Natural killer cell (primary cell): ENCODE measurements around the gene VMAC. TPM values are rescaled to one million over a fixed set of nuclear protein-coding genes. Genes with fewer than 3 reads are reported as not detected.

ENCODE experiments used
- ATAC-seq, 3 donors: fragments of 150-1000 bp in 2 of 3; fragments of 200-7000 bp in 1 of 3; cut with Tn5 transposase; 1 replicate in 1 of 3; 2 replicates in 2 of 3; pipeline ENCODE4 v1.10.0; 2021; ENCODE audit warnings: mild to moderate bottlenecking in 2 of 3, moderate library complexity in 2 of 3
- DNase-seq, 2 donors: peaks; one replicate each; pipeline versions ENCODE4 v3.0.0 to v3.0.0-alpha.2; 2013 to 2021; ENCODE audit warnings: mixed read lengths in 1 of 2
- H3K27ac ChIP-seq: one replicate; pipeline ENCODE4 v1.5.1; 2013; ENCODE audit warnings: mild to moderate bottlenecking, low read length
- H3K27me3 ChIP-seq: one replicate; pipeline ENCODE4 v1.6.1; 2013; ENCODE audit warnings: low read length; ENCODE audit not compliant: control insufficient read depth, insufficient read depth
- H3K36me3 ChIP-seq: one replicate; pipeline ENCODE4 v1.6.1; 2013; ENCODE audit warnings: low read length; ENCODE audit not compliant: control insufficient read depth, insufficient read depth
- H3K4me1 ChIP-seq: one replicate; pipeline ENCODE4 v1.6.1; 2013; ENCODE audit warnings: low read length; ENCODE audit not compliant: control insufficient read depth, insufficient read depth
- H3K4me3 ChIP-seq: one replicate; pipeline ENCODE4 v1.5.1; 2013; ENCODE audit warnings: low read length
- H3K9me3 ChIP-seq: one replicate; pipeline ENCODE4 v1.6.1; 2013; ENCODE audit warnings: low read length; ENCODE audit not compliant: control insufficient read depth, insufficient read depth
- H3K27ac Mint-ChIP-seq, 2 donors: one replicate each; pipeline ENCODE4 v1.8.0; 2022; ENCODE audit warnings: mild to moderate bottlenecking in 2 of 2, mixed read lengths in 2 of 2, moderate library complexity in 1 of 2
- H3K27me3 Mint-ChIP-seq, 2 donors: one replicate each; pipeline ENCODE4 v1.8.0; 2022; ENCODE audit warnings: low read depth in 2 of 2, mixed read lengths in 2 of 2
- H3K36me3 Mint-ChIP-seq: one replicate; pipeline ENCODE4 v1.8.0; 2022; ENCODE audit warnings: mixed read lengths
- H3K4me1 Mint-ChIP-seq, 2 donors: one replicate each; pipeline ENCODE4 v1.8.0; 2022; ENCODE audit warnings: mixed read lengths in 2 of 2
- H3K4me3 Mint-ChIP-seq: one replicate; pipeline ENCODE4 v1.8.0; 2022; ENCODE audit warnings: mild to moderate bottlenecking, moderate library complexity, mixed read lengths
- H3K9me3 Mint-ChIP-seq, 2 donors: one replicate each; pipeline ENCODE4 v1.8.0; 2022; ENCODE audit warnings: mixed read lengths in 2 of 2
- CTCF ChIP-seq: fragments of 200-600 bp; IDR thresholded peaks from one replicate; pipeline ENCODE4 v1.8.0; 2022; ENCODE audit warnings: antibody characterized with exemption
- WGBS: methylation state at CpG from one replicate; pipeline ENCODE4 v1.1.7; 2013; ENCODE audit warnings: missing lambda C conversion rate; ENCODE audit not compliant: insufficient coverage; 5-methylcytosine and 5-hydroxymethylcytosine counted together
- intact Hi-C: fragments of 100-400 bp; cut with micrococcal nuclease; formaldehyde crosslinking; loops from one replicate; pipeline ENCODE4 v1.14.2; 2022
- total RNA-seq, 4 donors: library from RNA; stranded (reverse); fragments of 120-200 nt in 1 of 4; gene quantifications; one replicate each; pipeline versions ENCODE4 v1.2.3 to v1.2.4, GENCODE V29; 2013 to 2022

Gene VMAC
- total RNA-seq, 3 donors from 2014 or later (not counting 1 experiment from before 2014, with no cell fraction given), result 21.1 to 26.3 (median 24.2) TPM

GRCh38 chr19:5934774-5935472 lies 30.3 kb downstream of the VMAC start:
- no peak for TF ChIP-seq CTCF
- intact Hi-C loops, result no loop called here
- WGBS, result 97% methylated on average over 8 of the region's 16 CpGs

GRCh38 chr19:5935473-5936291 lies 31.0 kb downstream of the VMAC start:
- WGBS, result 97% methylated on average over 25 of the region's 25 CpGs

More at GRCh38 chr19:5934774-5935472, 30.3 kb downstream of the VMAC start:
- Histone ChIP-seq H3K4me3 (no peak overlapping the region), H3K27me3 (no peaks in the 10 kb centered on the region), H3K9me3 (no peaks in the 10 kb centered on the region), H3K4me1 (no peaks in the 10 kb centered on the region), H3K27ac (no peak overlapping the region), H3K36me3 (peaks cover 54% of the 10 kb centered on the region)
- Mint-ChIP-seq H3K36me3 (no peaks in the 10 kb centered on the region), H3K9me3 (no peaks in the 10 kb centered on the region), H3K4me1 (peaks cover 4 to 7% of the 10 kb centered on the region in 2 donors), H3K4me3 (no peak overlapping the region), H3K27me3 (no peaks in the 10 kb centered on the region), H3K27ac (no peak overlapping the region)
- ATAC-seq, result no peak
- DNase-seq, result no peak

GRCh38 chr19:5936292-5936592 lies 31.6 kb downstream of the VMAC start:
- DNase-seq (no peak), ATAC-seq (no peak)
- H3K27me3 Mint-ChIP-seq, result no peaks in the 10 kb centered on the region
- H3K36me3 Mint-ChIP-seq, result no peaks in the 10 kb centered on the region
- intact Hi-C loops, result no loop called here
- no peak overlapping the region for H3K4me3 Mint-ChIP-seq
- no peaks in the 10 kb centered on the region for H3K9me3 ChIP-seq
- no peaks in the 10 kb centered on the region for H3K27me3 ChIP-seq
- H3K4me3 ChIP-seq, result no peak overlapping the region
- H3K27ac ChIP-seq, result no peak overlapping the region
- peaks cover 53% of the 10 kb centered on the region for H3K36me3 ChIP-seq
- peaks cover 4 to 7% of the 10 kb centered on the region in 2 donors for H3K4me1 Mint-ChIP-seq
- TF ChIP-seq CTCF, result no peak
- WGBS, result 98% methylated on average over 9 of the region's 9 CpGs
- no peaks in the 10 kb centered on the region for H3K4me1 ChIP-seq
- H3K9me3 Mint-ChIP-seq, result no peaks in the 10 kb centered on the region
- H3K27ac Mint-ChIP-seq, result no peak overlapping the region

More at GRCh38 chr19:5935473-5936291, 31.0 kb downstream of the VMAC start:
- Histone ChIP-seq H3K4me1 (no peaks in the 10 kb centered on the region), H3K36me3 (peaks cover 53% of the 10 kb centered on the region), H3K27ac (no peak overlapping the region), H3K9me3 (no peaks in the 10 kb centered on the region), H3K4me3 (no peak overlapping the region), H3K27me3 (no peaks in the 10 kb centered on the region)
- no peak overlapping the region for H3K27ac Mint-ChIP-seq
- ATAC-seq (no peak), DNase-seq (no peak)
- no peak overlapping the region for H3K4me3 Mint-ChIP-seq
- no peaks in the 10 kb centered on the region for H3K9me3 Mint-ChIP-seq
- H3K4me1 Mint-ChIP-seq, result peaks cover 4 to 7% of the 10 kb centered on the region in 2 donors
- intact Hi-C loops, result no loop called here
- no peak for TF ChIP-seq CTCF
- H3K27me3 Mint-ChIP-seq, result no peaks in the 10 kb centered on the region
- no peaks in the 10 kb centered on the region for H3K36me3 Mint-ChIP-seq
